ENCODE measurements around the gene CCDC88A.

GRCh38 chr2:55361465-55362189 is 58.0 kb downstream of the CCDC88A start:
- TF ChIP-seq CTCF (IDR thresholded peaks at IDR 0.05; ENCODE audit: poor library complexity): no peak
- TF ChIP-seq EZH2 (IDR thresholded peaks at IDR 0.05; ENCODE audit: borderline replicate concordance): no peak

Data from hepatocyte (in vitro differentiated cells).